GM19438 (cell line): Measurements from ENCODE around the gene KRT7.

ENCODE experiments used
- ATAC-seq: cut with Tn5 transposase; IDR thresholded peaks from one replicate; pipeline ENCODE4 v1.9.1; 2021; ENCODE audit warnings: low read depth; ENCODE audit not compliant: unreplicated experiment

Gene KRT7

DNA sequence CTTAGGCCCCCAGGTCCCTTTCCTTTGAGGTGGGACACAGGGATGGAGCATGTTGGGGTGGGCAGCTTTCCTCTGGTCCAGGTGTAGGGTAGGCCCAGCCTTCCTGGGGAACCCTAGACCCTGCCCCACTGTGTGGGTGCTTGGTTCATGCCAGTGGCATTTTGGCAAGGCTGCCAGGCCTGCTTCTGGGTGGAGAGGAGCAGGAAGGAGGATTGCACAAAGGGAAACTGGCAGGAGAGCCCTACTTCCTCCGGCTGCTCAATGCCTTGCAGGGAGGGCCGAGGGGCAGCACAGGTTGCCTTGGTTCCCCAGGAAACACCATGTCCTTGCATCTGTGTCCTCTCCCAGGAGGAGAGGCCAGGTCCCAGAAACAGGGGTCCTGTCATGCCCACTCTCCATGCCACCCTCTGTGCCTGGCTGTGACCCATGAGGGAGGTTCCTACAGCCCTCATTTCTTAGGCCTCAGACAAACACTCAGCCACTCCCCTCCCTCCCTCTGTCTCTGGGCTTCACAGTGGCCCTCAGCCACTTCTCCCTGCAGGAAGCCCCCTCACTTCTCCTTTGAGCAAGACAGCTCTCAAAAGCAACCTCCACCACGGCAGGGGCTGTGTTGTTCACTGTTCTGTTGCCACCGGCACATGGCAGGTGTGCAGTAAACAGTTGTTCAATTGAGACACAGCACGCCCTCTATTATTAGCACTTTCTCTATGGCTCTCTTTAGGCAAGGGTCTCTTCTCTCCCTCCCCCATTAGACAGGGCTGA lies 34.4 kb upstream of the KRT7 start:
- ATAC-seq, result no peak

DNA sequence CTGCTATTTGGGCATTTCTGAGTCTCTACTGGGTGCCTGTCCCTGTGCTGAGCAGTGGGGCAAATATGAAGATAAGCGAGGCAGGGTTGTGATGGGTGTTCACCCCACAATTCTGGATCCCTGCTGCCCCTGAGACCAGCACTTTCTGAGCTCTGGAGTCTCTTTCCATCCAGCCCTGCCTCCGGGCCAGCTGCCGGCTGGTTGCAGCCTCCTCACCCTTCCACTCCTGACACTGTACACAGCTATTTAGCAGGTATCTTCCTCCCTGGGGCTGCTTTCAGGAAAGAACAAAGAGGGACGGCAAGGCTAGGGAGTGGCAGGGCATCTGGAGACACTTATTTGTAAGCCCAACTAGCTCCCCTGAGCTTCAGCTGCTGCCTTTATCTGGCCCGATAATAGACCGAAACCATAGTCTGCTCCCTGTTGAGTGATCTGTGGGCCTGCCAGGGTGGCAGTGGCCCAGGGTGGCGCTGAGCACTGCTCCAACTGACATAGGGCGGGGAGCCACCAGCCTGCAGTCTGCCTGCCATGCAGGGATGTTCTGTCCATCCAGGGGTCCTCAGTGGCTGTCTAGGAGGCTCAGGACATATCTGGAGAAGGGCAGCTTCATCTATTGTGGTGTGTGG lies 33.6 kb upstream of the KRT7 start:
- no peak for ATAC-seq

- ATAC-seq, result no peak
Observed at GRCh38 chr12:52200086-52200780, 32.8 kb upstream of the KRT7 start.

DNA sequence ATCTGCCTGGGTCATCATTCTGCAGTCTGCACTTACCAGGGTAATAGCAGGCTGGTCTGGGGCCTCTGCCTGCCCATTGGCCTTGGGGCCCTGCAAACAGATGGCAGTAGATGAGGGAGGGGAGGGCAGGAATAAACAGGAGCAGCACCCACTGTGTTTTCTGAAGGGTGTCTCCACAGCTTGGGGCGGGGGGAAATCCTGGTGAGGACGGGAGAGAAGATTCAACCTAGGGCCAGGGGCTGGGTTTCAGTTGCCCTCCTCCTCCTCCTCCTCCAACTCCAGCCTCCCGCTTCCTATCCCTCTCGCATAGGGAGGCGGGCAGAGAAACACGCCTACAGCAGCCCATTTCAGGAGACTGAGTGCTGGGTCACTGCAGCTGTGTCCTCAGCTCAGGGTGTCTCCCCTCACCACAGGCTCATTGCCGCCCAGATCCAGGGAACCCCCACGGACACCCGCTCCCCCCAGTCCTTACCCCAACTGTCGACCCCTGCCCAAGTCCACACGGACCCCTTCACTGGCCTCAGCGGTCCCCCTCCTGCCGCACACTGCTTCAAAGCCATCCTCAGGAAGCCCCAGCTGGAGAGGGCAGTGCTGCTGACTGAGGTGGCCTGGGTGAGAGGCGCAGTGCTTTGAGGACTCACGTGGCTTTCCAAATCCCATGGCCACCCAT lies 32.1 kb upstream of the KRT7 start:
- no peak for ATAC-seq

- ATAC-seq, result no peak
Observed at GRCh38 chr12:52201451-52201839, 31.6 kb upstream of the KRT7 start.

DNA sequence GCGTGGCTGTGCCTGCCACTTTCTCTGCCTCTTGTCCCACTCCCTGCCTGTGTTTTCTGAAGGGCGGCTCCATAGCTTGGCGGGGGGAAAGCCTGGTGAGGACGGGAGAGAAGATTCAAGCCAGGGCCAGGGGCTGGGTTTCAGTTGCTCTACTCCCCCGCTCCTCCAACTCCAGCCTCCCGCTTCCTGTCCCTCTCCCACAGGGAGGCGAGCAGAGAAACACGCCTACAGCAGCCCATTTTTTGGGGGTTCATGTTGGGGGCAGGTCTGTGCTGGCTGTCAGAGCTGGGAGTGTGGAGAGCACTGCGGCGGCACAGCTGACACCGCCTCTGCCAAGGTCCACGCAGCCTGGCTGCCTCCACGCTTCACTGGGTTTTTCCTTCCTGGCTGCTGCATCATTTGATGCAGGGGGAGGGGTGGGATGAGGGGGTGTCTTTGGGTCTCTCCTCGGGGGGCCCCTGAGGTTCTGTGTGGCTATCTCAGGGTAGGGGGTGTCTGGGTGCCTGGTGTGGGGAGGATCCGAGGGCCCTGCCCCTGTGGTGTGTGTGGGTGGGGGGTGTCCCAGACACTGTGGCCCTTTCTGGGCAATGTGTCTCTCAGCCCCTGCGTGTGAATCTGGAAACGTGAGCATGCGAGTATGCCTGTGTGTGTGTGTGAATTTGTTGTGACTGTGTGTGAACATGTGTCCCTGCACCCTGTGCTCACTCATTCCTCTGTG lies 30.5 kb upstream of the KRT7 start:
- no peak for ATAC-seq

GRCh38 chr12:52203079-52203921 lies 29.7 kb upstream of the KRT7 start:
- no peak for ATAC-seq

DNA sequence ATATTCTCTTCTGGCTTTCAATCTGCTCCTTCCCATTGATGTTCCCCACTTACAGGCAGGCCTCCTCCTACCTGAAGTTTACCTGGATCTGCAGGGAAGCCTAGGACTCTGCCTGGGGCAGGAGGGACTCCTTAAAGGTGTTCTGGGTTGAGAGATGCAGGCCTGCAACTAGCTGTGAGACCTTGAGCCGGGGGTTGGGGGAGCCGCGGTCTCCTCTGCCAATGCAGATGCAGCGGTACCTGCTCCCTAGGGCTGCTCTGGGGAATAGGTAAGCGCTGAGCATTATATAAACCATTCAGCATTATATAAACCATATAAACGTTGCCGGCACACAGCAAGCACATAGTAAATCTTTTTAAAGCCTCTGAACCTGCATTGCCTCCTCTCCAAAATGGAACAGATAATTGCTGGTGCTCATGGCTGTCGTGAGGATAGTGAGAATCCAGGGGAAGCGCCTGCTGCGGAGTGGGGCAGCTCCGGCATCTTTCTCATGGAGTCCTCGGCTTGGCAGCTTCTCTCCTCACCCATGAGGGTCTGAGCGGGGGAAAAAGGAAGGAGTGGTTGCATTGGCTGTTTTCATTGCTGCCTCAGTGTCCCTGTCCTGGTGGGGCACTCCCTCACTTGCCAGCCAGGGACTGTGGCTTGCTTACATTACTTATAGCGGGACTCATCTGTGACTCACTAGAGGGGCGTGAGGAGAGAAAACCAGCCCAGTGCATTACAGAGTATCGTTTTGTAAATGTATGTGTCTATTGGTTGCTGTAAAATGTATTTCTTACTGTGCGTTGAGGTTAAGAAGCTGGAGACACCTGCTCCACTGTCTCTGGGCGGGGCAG lies 28.7 kb upstream of the KRT7 start:
- ATAC-seq, result no peak

- ATAC-seq, result no peak
Observed at GRCh38 chr12:52204931-52205505, 28.0 kb upstream of the KRT7 start.

GRCh38 chr12:52205612-52206303 lies 27.3 kb upstream of the KRT7 start:
- no peak for ATAC-seq

- no peak for ATAC-seq
Observed at GRCh38 chr12:52206304-52207040, 26.6 kb upstream of the KRT7 start.

DNA sequence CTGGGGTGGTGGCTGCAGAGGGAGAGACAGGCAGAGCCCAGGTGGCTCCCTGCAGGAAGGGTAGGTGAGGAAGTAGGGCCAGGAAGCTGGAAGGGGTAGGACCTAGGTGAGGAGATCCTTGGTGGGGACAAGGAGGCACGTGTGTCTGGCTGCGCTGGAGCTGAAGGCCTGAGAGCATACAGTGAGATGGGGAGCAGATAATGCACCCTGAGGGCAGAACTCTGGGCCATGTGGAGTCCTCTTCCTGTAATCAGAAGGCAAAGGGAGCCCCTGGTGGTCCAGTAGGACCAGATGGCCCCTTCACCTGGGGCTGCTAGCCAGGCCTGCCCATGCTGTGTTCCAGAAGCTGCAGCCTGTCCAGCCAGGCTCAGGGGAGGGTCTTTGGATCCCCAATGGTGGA lies 25.9 kb upstream of the KRT7 start:
- ATAC-seq, result no peak

GRCh38 chr12:52207895-52208294 lies 25.1 kb upstream of the KRT7 start:
- ATAC-seq, result no peak

DNA sequence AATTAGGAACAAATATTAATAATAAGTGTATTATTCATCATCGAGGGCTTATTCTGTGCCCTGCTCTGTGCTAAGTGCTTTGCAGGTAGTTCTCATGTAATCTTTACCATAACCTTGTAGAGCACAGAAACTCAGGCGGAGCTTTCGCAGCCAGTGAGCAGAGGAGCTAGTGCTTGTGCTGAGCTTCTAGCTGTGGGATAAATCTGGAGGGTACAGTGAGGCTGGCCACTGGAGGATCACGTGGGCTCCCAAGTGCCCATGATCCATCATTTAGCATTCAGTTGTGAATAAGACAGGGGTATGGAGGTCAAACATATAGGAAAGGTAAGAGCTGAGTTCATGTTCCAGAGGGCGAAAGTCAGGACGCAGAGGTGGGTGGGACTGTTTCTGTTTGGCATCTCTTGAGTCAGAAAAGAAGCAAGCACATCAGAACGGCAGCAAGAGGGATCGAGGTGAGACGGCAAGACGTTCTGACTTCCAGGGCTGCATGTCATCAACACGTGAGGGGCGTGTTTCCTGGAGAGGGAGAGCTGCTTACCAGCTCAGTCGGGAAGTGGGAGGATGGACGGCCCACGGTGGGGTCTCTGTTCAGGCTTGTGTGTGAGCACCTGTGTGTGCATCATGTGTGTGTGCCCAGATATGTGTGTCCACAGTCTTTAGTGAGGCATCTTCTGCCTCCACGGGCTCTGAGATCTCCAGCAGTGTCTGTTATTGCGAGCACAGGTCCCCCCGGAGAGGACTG lies 24.4 kb upstream of the KRT7 start:
- ATAC-seq, result no peak

DNA sequence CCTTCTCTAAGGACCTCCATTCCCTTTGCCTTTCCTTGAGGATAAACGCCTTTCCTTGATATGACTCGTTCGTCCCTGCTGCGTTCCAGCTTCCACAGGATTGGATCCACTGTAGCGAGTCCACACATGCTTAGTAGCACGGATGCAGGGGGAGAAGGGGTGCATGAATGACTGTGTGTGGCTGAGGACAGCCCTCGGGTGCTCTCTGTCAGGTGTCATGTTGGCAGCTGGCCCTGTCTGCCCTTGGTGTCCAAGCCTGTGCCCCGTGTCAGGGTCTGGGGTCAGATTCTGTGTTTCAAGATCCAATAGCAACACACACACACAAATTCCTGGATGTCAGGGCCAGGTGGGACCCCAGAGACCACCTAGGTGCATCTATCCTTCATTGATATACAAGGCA lies 23.7 kb upstream of the KRT7 start:
- no peak for ATAC-seq

GRCh38 chr12:52210186-52210924 lies 22.7 kb upstream of the KRT7 start:
- ATAC-seq, result no peak
